H1 (cell line): Measurements from ENCODE around the gene ELMO1. TPM values are rescaled to one million over a fixed set of nuclear protein-coding genes. Genes with fewer than 3 reads are reported as not detected.

Source experiments
- CTCF ChIA-PET: fragments of 300-600 bp; sonication (Branson Sonifier 250); formaldehyde crosslinking; loops from one replicate; lab custom pipeline; 2021; ENCODE audit not compliant: partially characterized antibody; lab: Charles Lee
- POLR2A ChIA-PET: fragments of 300-600 bp; sonication (Branson Sonifier 250); formaldehyde crosslinking; loops from one replicate; lab custom pipeline; 2021; ENCODE audit warnings: inconsistent platforms; ENCODE audit not compliant: partially characterized antibody; lab: Charles Lee
- DNase-seq, 2 experiments: peaks; one replicate each; pipeline versions ENCODE4 v3.0.0 to v3.0.0-alpha.2; 2010 to 2022; ENCODE audit warnings: low spot score in 2 of 2, low read depth in 1 of 2, mixed read lengths in 1 of 2
- FAIRE-seq: peaks from 2 replicates; lab custom pipeline; 2011; peaks lifted over from hg19 to GRCh38; lab: Jason Lieb, UNC
- H2AFZ ChIP-seq: 2 replicates; pipeline ENCODE4 v1.8.1; 2012; ENCODE audit warnings: low read length, inconsistent platforms
- H2AK5ac ChIP-seq: 2 replicates; pipeline ENCODE4 v1.6.1; 2013; ENCODE audit warnings: low read depth, low read length
- H2BK120ac ChIP-seq: replicated peaks from 2 replicates; pipeline ENCODE3; 2013; ENCODE audit warnings: low read depth, low read length, inconsistent platforms
- H2BK12ac ChIP-seq: 2 replicates; pipeline ENCODE4 v1.6.1; 2013; ENCODE audit warnings: low read depth, low read length
- H2BK15ac ChIP-seq: 2 replicates; pipeline ENCODE4 v1.6.1; 2013; ENCODE audit warnings: low read length
- H2BK20ac ChIP-seq: 2 replicates; pipeline ENCODE4 v1.6.1; 2013; ENCODE audit warnings: low read length
- H2BK5ac ChIP-seq: 2 replicates; pipeline ENCODE4 v1.6.1; 2013; ENCODE audit warnings: low read depth, low read length
- H3K14ac ChIP-seq: 2 replicates; pipeline ENCODE4 v1.6.1; 2013; ENCODE audit warnings: inconsistent platforms; ENCODE audit not compliant: insufficient read length
- H3K18ac ChIP-seq: 2 replicates; pipeline ENCODE4 v1.6.1; 2013; ENCODE audit warnings: low read length; ENCODE audit errors: extremely low read depth
- H3K23ac ChIP-seq: 2 replicates; pipeline ENCODE4 v1.6.1; 2013; ENCODE audit warnings: inconsistent platforms; ENCODE audit not compliant: insufficient read length
- H3K23me2 ChIP-seq: 2 replicates; pipeline ENCODE4 v1.6.1; 2013; ENCODE audit warnings: low read depth, low read length
- H3K27ac ChIP-seq: 2 replicates; pipeline ENCODE4 v1.6.1; 2011; ENCODE audit warnings: low read depth, low read length, inconsistent platforms
- H3K27me3 ChIP-seq, 4 experiments: replicated peaks in 1 of 4; 1 replicate in 1 of 4; 2 replicates in 3 of 4; pipeline versions ENCODE4 v1.6.1 to v1.8.1; 2011 to 2013; ENCODE audit warnings: low read length in 3 of 4, mild to moderate bottlenecking in 3 of 4, inconsistent platforms in 2 of 4, mixed read lengths in 2 of 4, moderate library complexity in 1 of 4; ENCODE audit not compliant: control insufficient read depth in 3 of 4, insufficient read depth in 3 of 4; ENCODE audit errors: extremely low read depth in 1 of 4
- H3K36me3 ChIP-seq, 4 experiments: 2 replicates each; pipeline versions ENCODE4 v1.6.1 to v1.8.1; 2011 to 2013; ENCODE audit warnings: mild to moderate bottlenecking in 4 of 4, low read length in 3 of 4, moderate library complexity in 2 of 4, control low read depth in 1 of 4, inconsistent platforms in 1 of 4; ENCODE audit not compliant: insufficient read depth in 4 of 4, control insufficient read depth in 2 of 4
- H3K4ac ChIP-seq: replicated peaks from 2 replicates; pipeline ENCODE3; 2013; ENCODE audit warnings: low read length, low read depth, mixed read lengths, inconsistent platforms; ENCODE audit not compliant: insufficient read length
- H3K4me1 ChIP-seq, 4 experiments: replicated peaks in 1 of 4; 1 replicate in 1 of 4; 2 replicates in 3 of 4; pipeline versions ENCODE4 v1.6.1 to v1.8.1; 2011 to 2013; ENCODE audit warnings: low read length in 3 of 4, inconsistent platforms in 2 of 4, mixed read lengths in 1 of 4; ENCODE audit not compliant: insufficient read depth in 4 of 4, control insufficient read depth in 3 of 4
- H3K4me2 ChIP-seq, 2 experiments: 2 replicates each; pipeline versions ENCODE4 v1.6.1 to v1.8.1; 2011 to 2013; ENCODE audit warnings: low read depth in 2 of 2, low read length in 2 of 2, control low read depth in 1 of 2, inconsistent platforms in 1 of 2, mild to moderate bottlenecking in 1 of 2; ENCODE audit not compliant: insufficient read depth in 1 of 2
- H3K4me3 ChIP-seq, 4 experiments: fragments of 200-600, 300-600 bp in 1 of 4; sonication (generic), shearing (Covaris generic), sonication (Bioruptor Twin) in 1 of 4; 2 replicates each; pipeline versions ENCODE4 v1.5.1 to v1.8.1; 2011 to 2016; ENCODE audit warnings: low read length in 4 of 4, low read depth in 3 of 4, control low read depth in 2 of 4, inconsistent platforms in 2 of 4, mild to moderate bottlenecking in 2 of 4, mixed read lengths in 1 of 4, moderate library complexity in 1 of 4; ENCODE audit not compliant: insufficient read depth in 2 of 4; ENCODE audit errors: extremely low read depth in 1 of 4
- H3K56ac ChIP-seq: replicated peaks from 2 replicates; pipeline ENCODE3; 2013; ENCODE audit warnings: low read depth, mild to moderate bottlenecking, mixed read lengths, low read length, inconsistent platforms; ENCODE audit not compliant: insufficient read length
- H3K79me1 ChIP-seq: 2 replicates; pipeline ENCODE4 v1.6.1; 2013; ENCODE audit warnings: low read depth, low read length, control low read depth
- H3K79me2 ChIP-seq, 2 experiments: 2 replicates each; pipeline versions ENCODE4 v1.6.1 to v1.8.1; 2012 to 2013; ENCODE audit warnings: low read length in 2 of 2, mild to moderate bottlenecking in 2 of 2, inconsistent platforms in 1 of 2; ENCODE audit not compliant: insufficient read depth in 2 of 2, control insufficient read depth in 1 of 2
- H3K9ac ChIP-seq, 4 experiments: replicated peaks in 1 of 4; 1 replicate in 1 of 4; 2 replicates in 3 of 4; pipeline versions ENCODE4 v1.6.1 to v1.8.1; 2011 to 2013; ENCODE audit warnings: low read depth in 3 of 4, low read length in 3 of 4, control low read depth in 2 of 4, mild to moderate bottlenecking in 2 of 4, moderate library complexity in 2 of 4, inconsistent platforms in 1 of 4; ENCODE audit errors: extremely low read depth in 1 of 4
- H3K9me3 ChIP-seq, 2 experiments: 2 replicates each; pipeline versions ENCODE4 v1.6.1 to v1.8.1; 2012 to 2013; ENCODE audit warnings: mild to moderate bottlenecking in 2 of 2, moderate library complexity in 2 of 2, control low read depth in 1 of 2, inconsistent platforms in 1 of 2, low read depth in 1 of 2, low read length in 1 of 2, mixed read lengths in 1 of 2; ENCODE audit not compliant: insufficient read depth in 2 of 2
- H4K20me1 ChIP-seq, 2 experiments: replicated peaks in 1 of 2; 2 replicates each; pipeline versions ENCODE3 to v1.8.1; 2011 to 2013; ENCODE audit warnings: inconsistent platforms in 2 of 2, low read length in 2 of 2, mild to moderate bottlenecking in 1 of 2; ENCODE audit not compliant: insufficient read depth in 2 of 2, control insufficient read depth in 1 of 2
- H4K5ac ChIP-seq: 2 replicates; pipeline ENCODE4 v1.6.1; 2013; ENCODE audit warnings: low read length, low read depth, mixed read lengths, inconsistent platforms; ENCODE audit not compliant: insufficient read length
- H4K8ac ChIP-seq: 2 replicates; pipeline ENCODE4 v1.8.0; 2013; ENCODE audit warnings: mild to moderate bottlenecking, moderate library complexity, low read length, inconsistent platforms; ENCODE audit not compliant: insufficient read depth; ENCODE audit errors: extremely low read depth
- H4K91ac ChIP-seq: replicated peaks from 2 replicates; pipeline ENCODE3; 2013; ENCODE audit warnings: low read length, mixed read lengths, inconsistent platforms; ENCODE audit not compliant: insufficient read length
- EP300 ChIP-seq, 2 experiments: IDR thresholded peaks; 1 replicate in 1 of 2; 2 replicates in 1 of 2; pipeline ENCODE4 v1.6.1; 2011 to 2012; ENCODE audit warnings: low read depth in 2 of 2, low read length in 2 of 2, mild to moderate bottlenecking in 2 of 2, borderline replicate concordance in 1 of 2, inconsistent platforms in 1 of 2, moderate library complexity in 1 of 2
- GABPA ChIP-seq: IDR thresholded peaks from 2 replicates; pipeline ENCODE4 v1.6.1; 2011; ENCODE audit warnings: mild to moderate bottlenecking, low read length, moderate library complexity, borderline replicate concordance; ENCODE audit not compliant: insufficient read depth
- MAFK ChIP-seq: IDR thresholded peaks from 2 replicates; pipeline ENCODE4 v1.6.1; 2012; ENCODE audit warnings: low read depth, mild to moderate bottlenecking, improper control_type of control experiment, low read length
- PHF8 ChIP-seq: fragments of 200-600 bp; sonication (generic); conservative IDR thresholded peaks from 2 replicates; pipeline ENCODE4 v1.7.1; 2012; ENCODE audit warnings: low read depth, mild to moderate bottlenecking, inconsistent platforms, low read length, moderate library complexity
- SIN3A ChIP-seq, 2 experiments: IDR thresholded peaks in 1 of 2; conservative IDR thresholded peaks in 1 of 2; 2 replicates each; pipeline ENCODE4 v1.6.1; 2011 to 2012; ENCODE audit warnings: low read length in 2 of 2, improper control_type of control experiment in 1 of 2, low read depth in 1 of 2, mild to moderate bottlenecking in 1 of 2
- SIX5 ChIP-seq: IDR thresholded peaks from 2 replicates; pipeline ENCODE4 v1.6.1; 2011; ENCODE audit warnings: mild to moderate bottlenecking, low read depth, low read length
- TBP ChIP-seq: IDR thresholded peaks from 2 replicates; pipeline ENCODE4 v1.6.1; 2011; ENCODE audit warnings: low read depth, low read length, improper control_type of control experiment
- WGBS, 2 experiments: shearing (Covaris generic) in 1 of 2; methylation state at CpG; one replicate each; pipeline versions ENCODE4 v1.1.6 to v1.1.7; 2013 to 2015; ENCODE audit warnings: low lambda C conversion rate in 2 of 2, mixed read lengths in 2 of 2, inconsistent platforms in 1 of 2, low coverage in 1 of 2, missing lambda C conversion rate in 1 of 2; ENCODE audit not compliant: insufficient replicate concordance in 2 of 2, insufficient coverage in 1 of 2, insufficient read length in 1 of 2; ENCODE audit errors: extremely low coverage in 1 of 2, missing lambda C conversion rate in 1 of 2; 5-methylcytosine and 5-hydroxymethylcytosine counted together
- polyA plus RNA-seq, 7 experiments: library from polyadenylated mRNA; depleted of rRNA in 3 of 7; stranded (reverse) in 5 of 7; unstranded in 2 of 7; fragments of >200 nt in 5 of 7; fragments of 200-250 nt in 2 of 7; gene quantifications; 1 replicate in 5 of 7; 2 replicates in 1 of 7; 4 replicates in 1 of 7; pipeline versions ENCODE4 v1.2.1 to v1.2.3, GENCODE V29; 2011 to 2013; ENCODE audit warnings: missing spikeins in 2 of 7, mixed read lengths in 2 of 7
- total RNA-seq: library from RNA; stranded (reverse); fragmentation: NEBNext Ultra II Directional; extraction: Animal tissue kit (Norgen Biotek cat#: 25700); gene quantifications from 2 replicates; pipeline ENCODE4 v1.2.1, GENCODE V29; 2021
- TF ChIP-seq, protein P1 (sequence below): IDR thresholded peaks from 2 replicates; pipeline ENCODE4 v1.6.1; 2012; ENCODE audit warnings: inconsistent platforms
- TF ChIP-seq, protein P2 (sequence below): IDR thresholded peaks from 2 replicates; pipeline ENCODE4 v1.6.1; 2012; ENCODE audit warnings: low read length, inconsistent platforms
- TF ChIP-seq, protein P3 (sequence below): IDR thresholded peaks from 2 replicates; pipeline ENCODE4 v1.6.1; 2011; ENCODE audit warnings: low read depth, mild to moderate bottlenecking, low read length; ENCODE audit not compliant: insufficient read depth

Gene ELMO1
- total and polyA plus RNA-seq, 2 of the 8 experiments (the other 6 are each of a cell fraction or from before 2014, with no cell fraction given), result 18.4 to 21.0 TPM

DNA sequence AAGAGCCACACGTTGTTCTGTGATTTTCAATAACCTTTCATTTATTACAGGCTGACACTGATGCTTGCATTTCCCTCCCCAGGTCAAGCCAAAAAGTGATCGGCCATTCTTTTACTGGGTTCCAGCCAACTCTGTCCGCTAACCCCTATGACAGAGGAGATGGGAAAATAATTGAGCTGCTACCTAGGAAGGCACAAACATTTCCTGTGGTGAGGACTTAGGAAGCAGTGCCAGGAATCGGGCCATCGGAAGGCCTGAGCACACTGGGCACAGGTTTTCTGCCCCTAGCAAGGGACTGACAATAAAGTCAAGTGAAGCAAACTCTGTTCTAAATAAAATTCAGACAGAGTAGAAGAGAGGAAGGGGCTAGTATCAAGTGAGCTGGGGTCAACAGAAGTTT, 411.4 kb downstream of the ELMO1 start:
- H3K36me3 ChIP-seq, result no peaks in the 10 kb centered on the region
- H3K9ac ChIP-seq, result no peak overlapping the region
- no peak overlapping the region for H3K27ac ChIP-seq
- H2BK5ac ChIP-seq, result no peak overlapping the region
- H3K23ac ChIP-seq, result no peak overlapping the region
- no peaks in the 10 kb centered on the region for H3K27me3 ChIP-seq
- no peak overlapping the region for H4K91ac ChIP-seq
- H3K23me2 ChIP-seq, result no peaks in the 10 kb centered on the region
- no peak overlapping the region for H2BK15ac ChIP-seq
- no peak overlapping the region for H2BK20ac ChIP-seq
- H2BK12ac ChIP-seq, result no peak overlapping the region
- FAIRE-seq, result no peak
- 87% methylated on average over 5 of the region's 5 CpGs; no CpG with 5 or more reads in 1 of the 2 experiments for WGBS, 2 experiments
- H3K4ac ChIP-seq, result no peak overlapping the region
- H3K9me3 ChIP-seq, result no peaks in the 10 kb centered on the region
- no peak overlapping the region for H4K8ac ChIP-seq
- H3K4me3 ChIP-seq, result no peak overlapping the region
- POLR2A ChIA-PET, result no interaction called here
- H3K18ac ChIP-seq, result no peak overlapping the region
- H3K56ac ChIP-seq, result no peak overlapping the region
- no peak overlapping the region for H2BK120ac ChIP-seq
- DNase-seq, result no peak
- H3K79me2 ChIP-seq, result no peaks in the 10 kb centered on the region
- no peak overlapping the region for H3K4me2 ChIP-seq
- no peaks in the 10 kb centered on the region for H3K79me1 ChIP-seq
- no peak overlapping the region for H4K5ac ChIP-seq
- H2AK5ac ChIP-seq, result no peak overlapping the region
- peaks cover 0 to 7% (median 3%) of the 10 kb centered on the region in 4 experiments; a peak in 4 of 7 replicates for H3K4me1 ChIP-seq
- H4K20me1 ChIP-seq, result no peaks in the 10 kb centered on the region
- CTCF ChIA-PET, result interaction anchor here (1.3 to 1.6 kb wide), 3 partner anchors 10 to 145 kb away, joined by 3 to 6 read pairs (median 5); no protein-coding TSS in a partner anchor
- H2AFZ ChIP-seq, result no peak overlapping the region
- no peak overlapping the region for H3K14ac ChIP-seq
- TF ChIP-seq MAFK (no peak), SIN3A (conservative IDR thresholded peaks at IDR 0.05 in 1 of 2, IDR thresholded peaks at IDR 0.05 in 1 of 2; ENCODE audit: low read depth in 1 of 2, low read length in 2 of 2) (no peak), PHF8 (no peak), SIX5 (no peak), EP300 (IDR thresholded peaks at IDR 0.05; ENCODE audit: borderline replicate concordance in 1 of 2, low read depth in 2 of 2, low read length in 2 of 2) (no peak), GABPA (no peak), TBP (no peak)
- TF ChIP-seq, protein P1, sequence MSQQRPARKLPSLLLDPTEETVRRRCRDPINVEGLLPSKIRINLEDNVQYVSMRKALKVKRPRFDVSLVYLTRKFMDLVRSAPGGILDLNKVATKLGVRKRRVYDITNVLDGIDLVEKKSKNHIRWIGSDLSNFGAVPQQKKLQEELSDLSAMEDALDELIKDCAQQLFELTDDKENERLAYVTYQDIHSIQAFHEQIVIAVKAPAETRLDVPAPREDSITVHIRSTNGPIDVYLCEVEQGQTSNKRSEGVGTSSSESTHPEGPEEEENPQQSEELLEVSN, result no peak
- TF ChIP-seq, protein P2, sequence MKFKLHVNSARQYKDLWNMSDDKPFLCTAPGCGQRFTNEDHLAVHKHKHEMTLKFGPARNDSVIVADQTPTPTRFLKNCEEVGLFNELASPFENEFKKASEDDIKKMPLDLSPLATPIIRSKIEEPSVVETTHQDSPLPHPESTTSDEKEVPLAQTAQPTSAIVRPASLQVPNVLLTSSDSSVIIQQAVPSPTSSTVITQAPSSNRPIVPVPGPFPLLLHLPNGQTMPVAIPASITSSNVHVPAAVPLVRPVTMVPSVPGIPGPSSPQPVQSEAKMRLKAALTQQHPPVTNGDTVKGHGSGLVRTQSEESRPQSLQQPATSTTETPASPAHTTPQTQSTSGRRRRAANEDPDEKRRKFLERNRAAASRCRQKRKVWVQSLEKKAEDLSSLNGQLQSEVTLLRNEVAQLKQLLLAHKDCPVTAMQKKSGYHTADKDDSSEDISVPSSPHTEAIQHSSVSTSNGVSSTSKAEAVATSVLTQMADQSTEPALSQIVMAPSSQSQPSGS, result no peak
- TF ChIP-seq, protein P3, sequence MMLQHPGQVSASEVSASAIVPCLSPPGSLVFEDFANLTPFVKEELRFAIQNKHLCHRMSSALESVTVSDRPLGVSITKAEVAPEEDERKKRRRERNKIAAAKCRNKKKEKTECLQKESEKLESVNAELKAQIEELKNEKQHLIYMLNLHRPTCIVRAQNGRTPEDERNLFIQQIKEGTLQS, result no peak
